LNCaP clone FGC (cell line): ENCODE data around the gene ACY1.

Source experiments
- DNase-seq: peaks from one replicate; pipeline ENCODE4 v3.0.0-alpha.2; 2011; ENCODE audit warnings: low read depth
- H3K4me3 ChIP-seq: 2 replicates; pipeline ENCODE4 v1.5.1; 2011; ENCODE audit warnings: mild to moderate bottlenecking, low read depth, low read length, control low read depth
- CTCF ChIP-seq: IDR thresholded peaks from 2 replicates; pipeline ENCODE4 v1.5.1; 2012; ENCODE audit warnings: mild to moderate bottlenecking; ENCODE audit not compliant: control insufficient read depth, insufficient read depth; ENCODE audit errors: extremely low read depth

ACY1 gene

GRCh38 chr3:52023860-52024764 lies 40.8 kb downstream of the ACY1 start:
- TF ChIP-seq CTCF = no peak
- DNase-seq = no peak
- H3K4me3 ChIP-seq = no peak overlapping the region

- DNase-seq = no peak
- no peak for TF ChIP-seq CTCF
- H3K4me3 ChIP-seq = no peak overlapping the region
Observed at GRCh38 chr3:52024765-52025452, 41.6 kb downstream of the ACY1 start.

GRCh38 chr3:52025453-52025852 lies 42.1 kb downstream of the ACY1 start:
- DNase-seq = no peak
- no peak for TF ChIP-seq CTCF
- H3K4me3 ChIP-seq = no peak overlapping the region

GRCh38 chr3:52026041-52026440 lies 42.7 kb downstream of the ACY1 start:
- DNase-seq = no peak
- H3K4me3 ChIP-seq = no peak overlapping the region
- TF ChIP-seq CTCF = no peak

GRCh38 chr3:52028572-52028971 lies 45.2 kb downstream of the ACY1 start:
- no peak overlapping the region for H3K4me3 ChIP-seq
- TF ChIP-seq CTCF = no peak
- no peak for DNase-seq

- H3K4me3 ChIP-seq = no peak overlapping the region
- TF ChIP-seq CTCF = no peak
- DNase-seq = no peak
Observed at GRCh38 chr3:52029053-52029452, 45.7 kb downstream of the ACY1 start.
